H9 (cell line): ENCODE measurements around the gene CDH20. TPM values are rescaled to one million over a fixed set of nuclear protein-coding genes. Genes with fewer than 3 reads are reported as not detected.
A peak's percentile ranks its signal among the peaks of the same experiment; 100 is the strongest.

Experiments used
- DNase-seq: peaks from one replicate; pipeline ENCODE4 v3.0.0-alpha.2; 2017
- H2AFZ ChIP-seq: one replicate; pipeline ENCODE4 v1.6.1; 2013; ENCODE audit warnings: mild to moderate bottlenecking, low read length, control low read depth, moderate library complexity
- H2AK5ac ChIP-seq: 2 replicates; pipeline ENCODE4 v1.6.1; 2013; ENCODE audit warnings: low read length, control low read depth, mixed read lengths; ENCODE audit not compliant: insufficient read length
- H2BK120ac ChIP-seq: one replicate; pipeline ENCODE4 v1.6.1; 2013; ENCODE audit warnings: low read depth, mild to moderate bottlenecking, low read length, control low read depth, inconsistent platforms; ENCODE audit not compliant: poor library complexity, severe bottlenecking
- H2BK12ac ChIP-seq: 2 replicates; pipeline ENCODE4 v1.6.1; 2013; ENCODE audit warnings: low read length, control low read depth, mixed read lengths, low read depth; ENCODE audit not compliant: insufficient read length
- H2BK15ac ChIP-seq: 2 replicates; pipeline ENCODE4 v1.6.1; 2013; ENCODE audit warnings: low read depth, low read length, control low read depth
- H2BK20ac ChIP-seq: one replicate; pipeline ENCODE4 v1.6.1; 2013; ENCODE audit warnings: low read depth, mild to moderate bottlenecking, low read length, control low read depth, inconsistent platforms; ENCODE audit not compliant: poor library complexity, severe bottlenecking
- H2BK5ac ChIP-seq: 2 replicates; pipeline ENCODE4 v1.6.1; 2013; ENCODE audit warnings: low read length, control low read depth, mixed read lengths; ENCODE audit not compliant: insufficient read length
- H3K14ac ChIP-seq: 2 replicates; pipeline ENCODE4 v1.6.1; 2013; ENCODE audit warnings: low read length, control low read depth; ENCODE audit not compliant: insufficient read depth
- H3K18ac ChIP-seq: 2 replicates; pipeline ENCODE4 v1.6.1; 2013; ENCODE audit warnings: low read depth, mild to moderate bottlenecking, mixed read lengths, low read length, control low read depth; ENCODE audit not compliant: insufficient read length
- H3K23ac ChIP-seq: 2 replicates; pipeline ENCODE4 v1.6.1; 2013; ENCODE audit warnings: low read length, control low read depth, mixed read lengths, low read depth; ENCODE audit not compliant: insufficient read length
- H3K23me2 ChIP-seq: 2 replicates; pipeline ENCODE4 v1.6.1; 2013; ENCODE audit warnings: low read depth, mild to moderate bottlenecking, mixed read lengths, low read length, control low read depth; ENCODE audit not compliant: insufficient read length, poor library complexity, severe bottlenecking
- H3K27ac ChIP-seq: 2 replicates; pipeline ENCODE4 v1.5.1; 2013; ENCODE audit warnings: low read length, control low read depth, mixed read lengths, low read depth; ENCODE audit not compliant: insufficient read length
- H3K27me3 ChIP-seq: 2 replicates; pipeline ENCODE4 v1.6.1; 2013; ENCODE audit warnings: low read length, control low read depth, inconsistent platforms; ENCODE audit not compliant: insufficient read depth
- H3K4ac ChIP-seq: 2 replicates; pipeline ENCODE4 v1.6.1; 2013; ENCODE audit warnings: low read depth, mild to moderate bottlenecking, control low read depth, inconsistent platforms, low read length, moderate library complexity
- H3K4me1 ChIP-seq: 2 replicates; pipeline ENCODE4 v1.6.1; 2013; ENCODE audit warnings: low read length, control low read depth, inconsistent platforms; ENCODE audit not compliant: insufficient read depth
- H3K4me2 ChIP-seq: 2 replicates; pipeline ENCODE4 v1.6.1; 2013; ENCODE audit warnings: low read length, control low read depth, mixed read lengths; ENCODE audit not compliant: insufficient read length, insufficient read depth
- H3K56ac ChIP-seq: 2 replicates; pipeline ENCODE4 v1.6.1; 2013; ENCODE audit warnings: low read depth, mild to moderate bottlenecking, mixed read lengths, low read length, control low read depth; ENCODE audit not compliant: insufficient read length
- H3K79me1 ChIP-seq: 2 replicates; pipeline ENCODE4 v1.6.1; 2013; ENCODE audit warnings: low read depth, mild to moderate bottlenecking, moderate library complexity, low read length, control low read depth, inconsistent platforms; ENCODE audit not compliant: insufficient read depth, poor library complexity, severe bottlenecking
- H3K79me2 ChIP-seq: 2 replicates; pipeline ENCODE4 v1.6.1; 2013; ENCODE audit warnings: low read length, control low read depth, inconsistent platforms; ENCODE audit not compliant: insufficient read depth
- H3K9ac ChIP-seq: 2 replicates; pipeline ENCODE4 v1.6.1; 2013; ENCODE audit warnings: low read length, control low read depth, mixed read lengths; ENCODE audit not compliant: insufficient read length; ENCODE audit errors: extremely low read depth
- H3K9me3 ChIP-seq: one replicate; pipeline ENCODE4 v1.6.1; 2013; ENCODE audit warnings: low read depth, low read length, inconsistent platforms; ENCODE audit not compliant: control insufficient read depth
- H3T11ph ChIP-seq: one replicate; pipeline ENCODE4 v1.6.1; 2013; ENCODE audit warnings: mild to moderate bottlenecking, low read length, control low read depth, inconsistent platforms
- H4K20me1 ChIP-seq: one replicate; pipeline ENCODE4 v1.6.1; 2013; ENCODE audit not compliant: control insufficient read depth, insufficient read length, insufficient read depth
- H4K5ac ChIP-seq: 2 replicates; pipeline ENCODE4 v1.6.1; 2013; ENCODE audit warnings: low read depth, mild to moderate bottlenecking, mixed read lengths, low read length, control low read depth; ENCODE audit not compliant: insufficient read length
- H4K8ac ChIP-seq: replicated peaks from 2 replicates; pipeline ENCODE4 v1.6.1; 2013; ENCODE audit warnings: low read length, control low read depth, mixed read lengths, low read depth; ENCODE audit not compliant: insufficient read length
- H4K91ac ChIP-seq: 2 replicates; pipeline ENCODE4 v1.6.1; 2013; ENCODE audit warnings: low read depth, mild to moderate bottlenecking, moderate library complexity, mixed read lengths, low read length, control low read depth; ENCODE audit not compliant: insufficient read length
- H3K27ac Mint-ChIP-seq, 3 experiments: 2 replicates in 2 of 3; 3 replicates in 1 of 3; pipeline ENCODE4 v1.8.0; 2020 to 2021; ENCODE audit warnings: mixed read lengths in 3 of 3, mild to moderate bottlenecking in 1 of 3, moderate library complexity in 1 of 3
- H3K27me3 Mint-ChIP-seq: 2 replicates; pipeline ENCODE4 v1.8.0; 2021; ENCODE audit warnings: low read depth, mild to moderate bottlenecking, moderate library complexity, mixed read lengths
- H3K36me3 Mint-ChIP-seq, 3 experiments: 2 replicates in 2 of 3; 3 replicates in 1 of 3; pipeline ENCODE4 v1.8.0; 2020 to 2021; ENCODE audit warnings: low read depth in 3 of 3, mixed read lengths in 3 of 3; ENCODE audit not compliant: insufficient read depth in 1 of 3
- H3K4me1 Mint-ChIP-seq, 2 experiments: 2 replicates each; pipeline ENCODE4 v1.8.0; 2020; ENCODE audit warnings: mixed read lengths in 2 of 2
- H3K4me3 Mint-ChIP-seq, 2 experiments: 2 replicates in 1 of 2; 3 replicates in 1 of 2; pipeline ENCODE4 v1.8.0; 2020 to 2021; ENCODE audit warnings: mild to moderate bottlenecking in 2 of 2, mixed read lengths in 2 of 2, moderate library complexity in 1 of 2
- H3K9me3 Mint-ChIP-seq, 2 experiments: 2 replicates in 1 of 2; 3 replicates in 1 of 2; pipeline ENCODE4 v1.8.0; 2020; ENCODE audit warnings: mild to moderate bottlenecking in 2 of 2, mixed read lengths in 2 of 2, moderate library complexity in 1 of 2
- CTCF ChIP-seq: fragments of 200-600 bp; sonication (generic); conservative IDR thresholded peaks from 3 replicates; pipeline ENCODE4 v1.8.0; 2021; ENCODE audit warnings: antibody characterized with exemption, mild to moderate bottlenecking
- WGBS: extraction: QIAGEN DNeasy Blood & Tissue Kit; methylation state at CpG from one replicate; pipeline ENCODE4 v1.1.7; 2013; ENCODE audit warnings: missing lambda C conversion rate, low lambda C conversion rate, mixed read lengths; ENCODE audit not compliant: insufficient read length; ENCODE audit errors: extremely low coverage; 5-methylcytosine and 5-hydroxymethylcytosine counted together
- total RNA-seq: library from RNA; stranded (reverse); gene quantifications from 2 replicates; pipeline ENCODE4 v1.2.1, GENCODE V29; 2021

CDH20 gene
- total RNA-seq, 1 experiment from 2014 or later = not detected

- H3K27ac ChIP-seq = no peak overlapping the region
- no peak overlapping the region for H4K5ac ChIP-seq
- Mint-ChIP-seq H3K27ac (peak overlapping the region in 1 of 3 experiments; percentile 54; a peak in 2 of 7 replicates), H3K36me3 (peaks cover 0 to 13% (median 0%) of the 10 kb centered on the region in 3 experiments; a peak in 3 of 7 replicates), H3K9me3 (peaks cover 10 to 13% of the 10 kb centered on the region in 2 experiments), H3K27me3 (no peaks in the 10 kb centered on the region), H3K4me1 (no peaks in the 10 kb centered on the region), H3K4me3 (no peak overlapping the region)
- H3K18ac ChIP-seq = no peak overlapping the region
- H3K4me1 ChIP-seq = no peaks in the 10 kb centered on the region
- no peak overlapping the region for H3K14ac ChIP-seq
- H2BK12ac ChIP-seq = no peak overlapping the region
- no peak overlapping the region for H2BK5ac ChIP-seq
- TF ChIP-seq CTCF = no peak
- no peaks in the 10 kb centered on the region for H3K79me2 ChIP-seq
- H2BK20ac ChIP-seq = no peak overlapping the region
- H2BK15ac ChIP-seq = no peak overlapping the region
- H4K8ac ChIP-seq = no peak overlapping the region
- H3K4me2 ChIP-seq = no peak overlapping the region
- H3K56ac ChIP-seq = no peak overlapping the region
- H3K9ac ChIP-seq = no peak overlapping the region
- no CpG with 5 or more reads among the region's 9 CpGs for WGBS
- no peak overlapping the region for H2AK5ac ChIP-seq
- H4K20me1 ChIP-seq = no peaks in the 10 kb centered on the region
- H4K91ac ChIP-seq = no peak overlapping the region
- no peaks in the 10 kb centered on the region for H3K23me2 ChIP-seq
- H3K4ac ChIP-seq = no peak overlapping the region
- no peak overlapping the region for H3K23ac ChIP-seq
- no peaks in the 10 kb centered on the region for H3K27me3 ChIP-seq
- H3K79me1 ChIP-seq = no peaks in the 10 kb centered on the region
- no peak overlapping the region for H3T11ph ChIP-seq
- DNase-seq = no peak
- H2AFZ ChIP-seq = no peak overlapping the region
- H3K9me3 ChIP-seq = no peaks in the 10 kb centered on the region
- H2BK120ac ChIP-seq = no peak overlapping the region
These were observed 236.1 kb downstream of the CDH20 start for GRCh38 chr18:61569176-61569892.
